Measurements from ENCODE around the gene ANKDD1A. TPM values are rescaled to one million over a fixed set of nuclear protein-coding genes. Genes with fewer than 3 reads are reported as not detected.
A peak's percentile ranks its signal among the peaks of the same experiment; 100 is the strongest.

The ANKDD1A gene
- total and polyA plus RNA-seq, 3 donors from 2014 or later = 11.1 to 34.9 (median 31.8) TPM

GRCh38 chr15:64865126-64865997 lies 46.3 kb upstream of the ANKDD1A start:
- Histone ChIP-seq H3K4me3 (no peak overlapping the region), H3K36me3 (ENCODE audit: low read depth, missing control alignments) (no peaks in the 10 kb centered on the region)
- intact Hi-C loops (cut with DNase I; ENCODE audit: low total_unique reads) = no loop called here

DNA sequence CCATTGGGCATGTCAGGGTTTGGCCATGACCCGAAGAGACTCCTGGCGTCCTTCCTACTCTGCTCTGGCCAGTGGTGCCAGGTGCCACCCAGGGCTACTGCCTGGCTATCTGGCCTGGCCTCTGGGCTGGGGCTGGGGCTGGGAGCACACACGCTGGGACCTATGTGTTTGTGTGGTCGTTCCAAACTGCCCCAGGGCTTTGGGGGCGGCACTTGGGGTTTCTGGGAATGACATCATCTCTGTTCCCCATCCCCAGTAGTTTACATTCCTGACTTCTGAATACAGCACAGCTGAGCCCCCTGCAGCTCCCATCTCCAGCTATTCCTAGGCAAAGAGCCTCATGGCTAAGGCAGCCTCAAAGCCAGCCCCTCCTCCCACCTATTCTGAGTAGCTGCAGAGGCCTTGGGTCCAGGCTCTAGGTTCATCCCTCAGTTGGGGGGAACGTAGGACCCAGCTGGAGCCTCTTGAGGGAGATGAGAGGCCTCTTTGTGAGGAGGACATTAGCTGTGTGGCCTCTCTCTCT lies 45.6 kb upstream of the ANKDD1A start:
- Histone ChIP-seq H3K4me1 (peaks cover 14% of the 10 kb centered on the region), H3K9me3 (no peaks in the 10 kb centered on the region), H3K36me3 (ENCODE audit: low read depth, missing control alignments) (no peaks in the 10 kb centered on the region), H3K4me3 (no peak overlapping the region), H3K27ac (peak overlapping the region in 1 of 2 donors; percentile 8), H3K27me3 (no peaks in the 10 kb centered on the region)
- no peak for TF ChIP-seq POLR2A (IDR thresholded peaks at IDR 0.05)
- TF ChIP-seq, protein P1, sequence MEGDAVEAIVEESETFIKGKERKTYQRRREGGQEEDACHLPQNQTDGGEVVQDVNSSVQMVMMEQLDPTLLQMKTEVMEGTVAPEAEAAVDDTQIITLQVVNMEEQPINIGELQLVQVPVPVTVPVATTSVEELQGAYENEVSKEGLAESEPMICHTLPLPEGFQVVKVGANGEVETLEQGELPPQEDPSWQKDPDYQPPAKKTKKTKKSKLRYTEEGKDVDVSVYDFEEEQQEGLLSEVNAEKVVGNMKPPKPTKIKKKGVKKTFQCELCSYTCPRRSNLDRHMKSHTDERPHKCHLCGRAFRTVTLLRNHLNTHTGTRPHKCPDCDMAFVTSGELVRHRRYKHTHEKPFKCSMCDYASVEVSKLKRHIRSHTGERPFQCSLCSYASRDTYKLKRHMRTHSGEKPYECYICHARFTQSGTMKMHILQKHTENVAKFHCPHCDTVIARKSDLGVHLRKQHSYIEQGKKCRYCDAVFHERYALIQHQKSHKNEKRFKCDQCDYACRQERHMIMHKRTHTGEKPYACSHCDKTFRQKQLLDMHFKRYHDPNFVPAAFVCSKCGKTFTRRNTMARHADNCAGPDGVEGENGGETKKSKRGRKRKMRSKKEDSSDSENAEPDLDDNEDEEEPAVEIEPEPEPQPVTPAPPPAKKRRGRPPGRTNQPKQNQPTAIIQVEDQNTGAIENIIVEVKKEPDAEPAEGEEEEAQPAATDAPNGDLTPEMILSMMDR (IDR thresholded peaks at IDR 0.05) = no peak
- DNase-seq = no peak
- 43 to 46% methylated on average over 1 to 6 of the region's 6 CpGs for WGBS, 2 donors
- intact Hi-C loops (cut with DNase I; ENCODE audit: low total_unique reads) = no loop called here

More at GRCh38 chr15:64865126-64865997, 46.3 kb upstream of the ANKDD1A start:
- Histone ChIP-seq H3K9me3 (no peaks in the 10 kb centered on the region), H3K27ac (peak overlapping the region in 1 of 2 donors; percentile 8), H3K4me1 (peaks cover 14% of the 10 kb centered on the region), H3K27me3 (no peaks in the 10 kb centered on the region)
- DNase-seq = no peak
- 67 to 82% methylated on average over 6 to 12 of the region's 12 CpGs for WGBS, 2 donors
- TF ChIP-seq, protein P1 (IDR thresholded peaks at IDR 0.05) = no peak
- TF ChIP-seq POLR2A (IDR thresholded peaks at IDR 0.05) = no peak

DNA sequence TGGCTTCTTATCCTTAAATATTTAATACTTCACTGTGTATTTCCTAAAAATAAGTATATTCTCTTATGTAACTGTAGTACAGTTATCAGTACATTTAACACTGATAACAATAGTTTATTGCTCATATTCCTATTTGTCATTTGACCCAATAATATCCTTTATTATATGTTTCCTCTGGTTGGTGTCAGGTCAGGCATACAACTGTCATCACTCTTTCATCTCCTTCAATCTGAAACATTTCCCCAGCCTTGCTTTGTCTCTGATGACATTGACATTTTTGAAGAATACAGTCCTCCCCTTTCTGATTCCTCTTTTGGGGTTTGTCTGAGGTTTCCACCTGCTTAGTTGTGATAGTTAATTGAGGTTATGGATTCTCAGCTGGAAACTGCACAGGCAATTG lies 42.2 kb upstream of the ANKDD1A start:
- DNase-seq = no peak

DNA sequence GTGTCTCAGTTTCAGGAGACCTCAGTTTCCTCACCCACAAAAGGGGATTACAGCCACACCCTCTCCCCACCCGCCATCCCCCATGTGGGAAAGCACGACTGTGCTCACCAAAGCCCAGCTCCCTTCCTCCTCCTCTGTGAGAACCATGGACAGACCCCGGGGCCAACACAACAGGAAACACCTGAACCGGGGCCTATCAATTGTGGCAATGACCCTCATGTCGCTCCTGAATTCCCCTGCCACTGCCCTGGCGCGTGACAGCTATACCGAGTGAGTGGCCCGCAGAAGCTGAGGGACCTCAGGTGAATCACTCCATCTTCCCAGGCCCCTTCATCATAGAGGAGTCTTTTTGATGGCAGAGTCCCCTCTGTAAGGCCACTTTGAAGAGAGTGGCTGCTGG lies 41.3 kb upstream of the ANKDD1A start:
- no peak for DNase-seq
- no peak for TF ChIP-seq POLR2A (IDR thresholded peaks at IDR 0.05)
- TF ChIP-seq, protein P1 (IDR thresholded peaks at IDR 0.05) = no peak
- Histone ChIP-seq H3K4me1 (peaks cover 21% of the 10 kb centered on the region), H3K36me3 (ENCODE audit: low read depth, missing control alignments) (no peaks in the 10 kb centered on the region), H3K4me3 (no peak overlapping the region), H3K9me3 (no peaks in the 10 kb centered on the region), H3K27ac (no peak overlapping the region), H3K27me3 (no peaks in the 10 kb centered on the region)
- 87 to 96% methylated on average over 5 to 9 of the region's 9 CpGs for WGBS, 2 donors
- intact Hi-C loops (cut with DNase I; ENCODE audit: low total_unique reads) = no loop called here

More for the DNA sequence above, 42.2 kb upstream of the ANKDD1A start:
- H3K27ac ChIP-seq = no peak overlapping the region
- no peak overlapping the region for H3K4me3 ChIP-seq
- intact Hi-C loops (cut with DNase I; ENCODE audit: low total_unique reads) = no loop called here
- no peaks in the 10 kb centered on the region for H3K36me3 ChIP-seq (ENCODE audit: low read depth, missing control alignments)
- peaks cover 21% of the 10 kb centered on the region for H3K4me1 ChIP-seq
- H3K9me3 ChIP-seq = no peaks in the 10 kb centered on the region
- TF ChIP-seq, protein P1 (IDR thresholded peaks at IDR 0.05) = no peak
- TF ChIP-seq POLR2A (IDR thresholded peaks at IDR 0.05) = no peak
- no peaks in the 10 kb centered on the region for H3K27me3 ChIP-seq

Data from testis (tissue), 3 donors.